Left lung (tissue), 10 donors: ENCODE data around the gene TXNRD2. TPM values are rescaled to one million over a fixed set of nuclear protein-coding genes. Genes with fewer than 3 reads are reported as not detected.

Experiments
- ATAC-seq: fragments of 200-7000 bp; cut with Tn5 transposase; one replicate; pipeline ENCODE4 v1.9.1; 2020; ENCODE audit warnings: moderate library complexity
- DNase-seq, 4 donors: peaks; one replicate each; pipeline ENCODE4 v3.0.0-alpha.2; 2013 to 2020
- H3K27ac ChIP-seq, 2 donors: fragments of 200-600 bp; sonication (generic) in 1 of 2; one replicate each; pipeline versions ENCODE4 v1.5.0 to v1.8.0; 2020 to 2021
- H3K27me3 ChIP-seq, 2 donors: fragments of 200-600 bp; sonication (generic) in 1 of 2; one replicate each; pipeline versions ENCODE4 v1.5.0 to v1.8.0; 2020 to 2021
- H3K36me3 ChIP-seq, 2 donors: fragments of 200-600 bp; sonication (generic) in 1 of 2; one replicate each; pipeline versions ENCODE4 v1.5.0 to v1.8.0; 2020 to 2021
- H3K4me1 ChIP-seq, 2 donors: fragments of 200-600 bp; one replicate each; pipeline ENCODE4 v1.8.0; 2021
- H3K4me3 ChIP-seq, 2 donors: fragments of 200-600 bp; sonication (generic) in 1 of 2; one replicate each; pipeline versions ENCODE4 v1.5.0 to v1.8.0; 2020 to 2021; ENCODE audit warnings: mild to moderate bottlenecking in 1 of 2
- H3K9me3 ChIP-seq, 2 donors: fragments of 200-600 bp; sonication (generic) in 1 of 2; one replicate each; pipeline versions ENCODE4 v1.5.0 to v1.8.0; 2020 to 2021
- intact Hi-C, 2 donors: fragments of 100-400 bp; cut with DNase I; formaldehyde crosslinking; loops; one replicate each; pipeline versions ENCODE4 v1.11.2 to v1.14.2; 2022
- polyA plus RNA-seq, 6 donors: library from polyadenylated mRNA; unstranded; fragments of 120-200 nt; gene quantifications; one replicate each; pipeline ENCODE4 v1.2.1, GENCODE V29; 2013; ENCODE audit not compliant: insufficient read length in 6 of 6
- total RNA-seq, 2 donors: library from RNA; stranded (reverse); fragmentation: NEBNext Ultra II Directional; extraction: Animal tissue kit (Norgen Biotek cat#: 25700); gene quantifications; one replicate each; pipeline ENCODE4 v1.2.1, GENCODE V29; 2021
- TF ChIP-seq, protein P1 (sequence below), 2 donors: fragments of 200-600 bp; sonication (generic) in 1 of 2; IDR thresholded peaks; one replicate each; pipeline versions ENCODE4 v1.5.0 to v1.8.0; 2021; ENCODE audit warnings: antibody characterized with exemption in 2 of 2
- donor health status: DM: no; HTN: yes; CAD: no.
- donor health status: DM: no; HTN: no; CAD: no.

The TXNRD2 gene
- total and polyA plus RNA-seq, 8 donors: 17.6 to 42.8 (median 22.2) TPM

DNA sequence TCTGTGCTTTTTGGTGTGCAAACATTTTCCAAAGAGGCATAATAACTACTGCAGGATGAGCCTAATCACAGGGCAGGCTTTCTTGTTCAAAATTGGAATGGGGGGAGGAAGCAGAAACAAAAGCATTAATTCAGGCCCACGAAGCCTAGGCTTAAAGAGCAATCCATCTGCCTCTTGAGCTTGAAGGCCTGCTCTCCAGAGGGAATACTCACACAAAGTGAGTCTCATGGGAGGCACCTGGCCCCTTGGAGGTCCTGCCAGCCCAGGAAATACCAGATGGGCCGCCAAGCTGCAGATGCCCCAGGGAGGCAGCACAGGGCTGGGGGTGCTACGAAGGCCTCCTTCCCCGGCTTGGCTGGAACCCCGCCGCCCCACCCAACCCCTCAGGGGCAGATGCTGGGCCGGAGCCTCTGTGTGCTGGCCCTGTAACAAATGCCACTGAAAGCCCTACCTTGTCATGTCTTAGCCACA, 39.3 kb downstream of the TXNRD2 start:
- no peak overlapping the region for H3K4me3 ChIP-seq
- TF ChIP-seq, protein P1, sequence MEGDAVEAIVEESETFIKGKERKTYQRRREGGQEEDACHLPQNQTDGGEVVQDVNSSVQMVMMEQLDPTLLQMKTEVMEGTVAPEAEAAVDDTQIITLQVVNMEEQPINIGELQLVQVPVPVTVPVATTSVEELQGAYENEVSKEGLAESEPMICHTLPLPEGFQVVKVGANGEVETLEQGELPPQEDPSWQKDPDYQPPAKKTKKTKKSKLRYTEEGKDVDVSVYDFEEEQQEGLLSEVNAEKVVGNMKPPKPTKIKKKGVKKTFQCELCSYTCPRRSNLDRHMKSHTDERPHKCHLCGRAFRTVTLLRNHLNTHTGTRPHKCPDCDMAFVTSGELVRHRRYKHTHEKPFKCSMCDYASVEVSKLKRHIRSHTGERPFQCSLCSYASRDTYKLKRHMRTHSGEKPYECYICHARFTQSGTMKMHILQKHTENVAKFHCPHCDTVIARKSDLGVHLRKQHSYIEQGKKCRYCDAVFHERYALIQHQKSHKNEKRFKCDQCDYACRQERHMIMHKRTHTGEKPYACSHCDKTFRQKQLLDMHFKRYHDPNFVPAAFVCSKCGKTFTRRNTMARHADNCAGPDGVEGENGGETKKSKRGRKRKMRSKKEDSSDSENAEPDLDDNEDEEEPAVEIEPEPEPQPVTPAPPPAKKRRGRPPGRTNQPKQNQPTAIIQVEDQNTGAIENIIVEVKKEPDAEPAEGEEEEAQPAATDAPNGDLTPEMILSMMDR (IDR thresholded peaks at IDR 0.05): no peak
- DNase-seq: peak in 1 of 4 donors; percentile 63
- peaks cover 0 to 53% of the 10 kb centered on the region in 2 donors for H3K36me3 ChIP-seq
- no peaks in the 10 kb centered on the region for H3K27me3 ChIP-seq
- no peaks in the 10 kb centered on the region for H3K9me3 ChIP-seq
- H3K4me1 ChIP-seq: no peaks in the 10 kb centered on the region
- no peak for ATAC-seq
- H3K27ac ChIP-seq: no peak overlapping the region
- intact Hi-C loops: no loop called here

DNA sequence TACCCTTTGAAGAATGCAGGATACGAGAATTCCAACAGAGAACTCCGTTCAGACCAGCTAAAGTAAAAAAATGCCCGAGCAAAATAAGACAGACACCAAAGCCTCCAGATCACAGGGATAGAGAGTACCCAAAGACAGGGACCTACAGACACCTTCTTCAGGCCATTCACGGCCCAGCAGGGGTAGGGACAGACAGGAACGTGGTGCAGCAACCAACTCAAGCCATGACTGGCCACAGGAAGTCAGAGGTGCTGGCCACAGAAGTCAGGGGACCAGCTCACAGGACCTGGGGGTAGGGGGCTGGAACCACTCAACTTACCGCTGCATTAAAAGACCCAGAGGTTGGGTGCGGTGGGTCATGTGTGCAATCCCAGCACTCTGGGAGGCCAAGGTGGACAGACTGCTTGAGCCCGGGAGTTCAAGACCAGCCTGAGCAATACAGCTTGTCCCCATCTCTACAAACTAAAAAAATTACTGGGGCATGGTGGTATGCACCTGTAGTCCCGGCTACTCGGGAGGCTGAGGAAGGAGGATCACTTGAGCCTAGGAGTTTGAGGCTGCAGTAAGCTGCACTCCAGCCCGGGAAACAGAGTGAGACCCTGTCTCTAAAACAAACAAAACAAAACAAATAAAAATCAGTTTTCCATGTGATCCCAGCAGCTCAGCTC, 39.9 kb downstream of the TXNRD2 start:
- Histone ChIP-seq H3K36me3 (peaks cover 0 to 59% of the 10 kb centered on the region in 2 donors), H3K4me1 (no peaks in the 10 kb centered on the region), H3K27me3 (no peaks in the 10 kb centered on the region), H3K9me3 (no peaks in the 10 kb centered on the region), H3K27ac (no peak overlapping the region), H3K4me3 (no peak overlapping the region)
- intact Hi-C loops: no loop called here
- TF ChIP-seq, protein P1 (IDR thresholded peaks at IDR 0.05): no peak
- DNase-seq (no peak), ATAC-seq (no peak)

- TF ChIP-seq, protein P1 (IDR thresholded peaks at IDR 0.05): no peak
- no peak overlapping the region for H3K4me3 ChIP-seq
- DNase-seq (peak in 1 of 4 donors; percentile 57), ATAC-seq (no peak)
- peaks cover 0 to 58% of the 10 kb centered on the region in 2 donors for H3K36me3 ChIP-seq
- H3K27ac ChIP-seq: no peak overlapping the region
- intact Hi-C loops: no loop called here
- no peaks in the 10 kb centered on the region for H3K4me1 ChIP-seq
- no peaks in the 10 kb centered on the region for H3K9me3 ChIP-seq
- no peaks in the 10 kb centered on the region for H3K27me3 ChIP-seq
These were observed 40.7 kb downstream of the TXNRD2 start for GRCh38 chr22:19900707-19901436.

GRCh38 chr22:19898831-19899567, 42.6 kb downstream of the TXNRD2 start:
- intact Hi-C loops: no loop called here
- DNase-seq (peak in 1 of 4 donors; percentile 57), ATAC-seq (no peak)
- Histone ChIP-seq H3K4me3 (no peak overlapping the region), H3K9me3 (no peaks in the 10 kb centered on the region), H3K36me3 (peaks cover 0 to 72% of the 10 kb centered on the region in 2 donors), H3K27ac (no peak overlapping the region), H3K4me1 (no peaks in the 10 kb centered on the region), H3K27me3 (no peaks in the 10 kb centered on the region)
- TF ChIP-seq, protein P1 (IDR thresholded peaks at IDR 0.05): no peak

- intact Hi-C loops: no loop called here
- Histone ChIP-seq H3K27me3 (no peaks in the 10 kb centered on the region), H3K9me3 (no peaks in the 10 kb centered on the region), H3K36me3 (peaks cover 0 to 81% of the 10 kb centered on the region in 2 donors), H3K27ac (no peak overlapping the region), H3K4me3 (no peak overlapping the region), H3K4me1 (no peaks in the 10 kb centered on the region)
- TF ChIP-seq, protein P1 (IDR thresholded peaks at IDR 0.05): no peak
- no peak for ATAC-seq
- DNase-seq: peak in 1 of 4 donors; percentile 71
These were observed 43.5 kb downstream of the TXNRD2 start for GRCh38 chr22:19898145-19898544.
